ENCODE data around the gene TSPAN11.

The TSPAN11 gene

DNA sequence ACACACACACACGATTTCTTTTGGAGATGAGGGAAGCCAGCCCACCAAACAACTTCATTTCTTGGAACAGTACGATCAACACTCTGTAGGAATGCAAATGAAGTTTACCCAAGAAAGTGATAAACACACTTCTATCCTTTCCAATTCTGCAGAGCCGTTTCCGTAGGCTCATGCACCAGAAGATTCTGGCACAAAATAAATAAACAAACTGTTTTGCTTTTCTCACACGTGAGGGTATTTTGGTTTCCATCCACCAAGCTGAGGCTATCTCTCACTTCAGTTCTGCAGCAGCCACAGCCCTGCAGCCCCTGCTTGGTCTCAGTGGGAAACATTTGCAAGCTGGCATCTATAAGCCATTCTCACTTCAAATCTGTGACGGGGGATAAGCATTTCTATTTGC is 15.3 kb upstream of the TSPAN11 start:
- no peak for DNase-seq (ENCODE audit: low spot score)

DNA sequence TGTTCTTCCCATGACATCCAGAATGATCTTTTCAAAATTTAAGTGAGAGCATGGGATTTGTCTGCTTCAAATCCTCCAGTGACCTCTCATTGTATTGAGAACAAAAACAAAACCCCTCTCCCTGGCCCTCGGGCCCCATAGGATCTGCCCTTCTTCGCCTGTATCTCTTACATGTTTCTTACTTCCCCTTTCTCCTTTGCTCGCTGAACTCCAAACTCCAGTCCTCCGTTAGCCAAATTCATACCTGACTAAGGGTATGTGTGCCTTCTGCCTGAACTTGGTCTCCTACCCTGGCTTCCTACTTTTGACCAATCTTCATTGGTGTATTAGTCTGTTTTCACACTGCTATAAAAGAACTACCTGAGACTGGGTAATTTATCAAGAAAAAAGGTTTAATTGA is 13.2 kb upstream of the TSPAN11 start:
- DNase-seq (ENCODE audit: low spot score): no peak

DNA sequence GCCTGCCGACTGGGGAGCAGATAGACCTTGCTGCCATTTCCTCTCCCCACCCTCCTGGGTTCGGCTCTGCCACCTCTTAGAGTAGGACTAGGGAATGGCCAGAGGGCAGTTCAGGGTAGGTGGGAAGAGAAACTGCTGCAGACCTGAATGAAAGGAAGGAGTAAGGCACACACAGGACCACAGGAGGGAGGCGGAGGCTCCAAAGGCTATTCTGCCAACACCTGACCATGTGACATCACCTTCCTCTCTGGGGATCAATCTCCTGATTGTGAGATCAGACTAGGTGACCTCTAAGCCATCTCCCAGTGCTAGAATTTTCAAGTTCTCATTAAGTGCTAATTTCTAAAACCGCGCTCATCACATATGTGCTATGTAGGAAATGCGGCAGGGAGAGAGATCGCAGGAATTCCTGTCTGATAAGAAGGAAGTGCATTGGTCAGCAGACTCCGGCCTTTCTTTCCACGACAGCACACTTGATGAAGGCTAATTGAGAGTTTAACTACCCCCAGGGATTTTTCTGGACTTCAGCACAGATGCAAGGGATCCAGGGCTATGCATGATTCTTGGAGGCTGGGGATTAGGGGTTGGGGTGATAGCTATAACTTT is 11.5 kb upstream of the TSPAN11 start:
- DNase-seq (ENCODE audit: low spot score): no peak

DNA sequence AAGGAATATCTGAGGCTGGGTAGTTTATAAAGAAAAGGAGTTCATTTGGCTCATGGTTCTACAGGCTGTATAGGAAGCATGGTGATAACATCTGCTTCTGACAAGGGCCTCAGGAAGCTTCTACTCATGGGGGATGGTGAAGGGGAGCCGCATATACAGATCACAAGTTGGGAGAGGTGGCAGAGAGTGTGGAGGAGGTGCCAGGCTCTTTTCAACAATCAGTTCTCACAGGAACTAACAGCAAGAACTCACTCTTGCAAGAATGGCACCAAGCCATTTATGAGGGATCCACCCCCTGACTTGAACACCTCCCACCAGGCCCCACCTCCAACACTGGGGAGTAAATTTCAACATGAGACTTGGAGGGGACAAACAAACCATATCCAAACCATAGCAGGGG is 3.5 kb upstream of the TSPAN11 start:
- no peak for DNase-seq (ENCODE audit: low spot score)

DNA sequence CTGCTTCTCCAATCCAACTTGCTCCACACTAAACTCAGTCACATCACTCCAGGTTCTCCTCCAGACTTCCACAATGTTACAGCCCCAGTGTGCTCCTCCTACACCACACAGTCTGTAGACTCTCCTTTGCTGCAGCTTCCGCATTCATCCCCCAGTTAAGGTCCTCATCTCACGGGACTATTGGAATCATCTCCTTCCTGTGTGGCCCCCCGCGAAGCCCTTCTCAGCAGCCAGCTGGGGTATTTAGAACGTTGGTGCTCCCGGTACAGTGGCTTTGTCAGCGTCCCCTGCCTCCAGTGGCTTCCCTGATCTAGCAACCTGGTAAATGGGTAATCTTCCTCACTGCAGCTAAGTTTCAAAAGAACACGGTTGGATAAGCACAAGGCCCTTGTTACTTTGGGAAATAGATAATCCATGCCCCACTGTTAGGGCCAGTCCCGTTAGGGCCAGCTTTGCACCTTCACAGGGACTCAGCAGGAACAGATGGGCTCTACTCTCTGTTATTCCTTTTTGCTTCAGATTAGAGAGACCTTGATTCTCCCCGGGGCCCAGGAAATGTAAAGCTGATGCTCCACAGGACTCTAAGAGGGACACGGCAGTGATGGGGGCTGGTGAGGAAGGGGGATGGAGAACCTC is 823 bp upstream of the TSPAN11 start:
- peak; percentile 31 for DNase-seq (ENCODE audit: low spot score)

DNA sequence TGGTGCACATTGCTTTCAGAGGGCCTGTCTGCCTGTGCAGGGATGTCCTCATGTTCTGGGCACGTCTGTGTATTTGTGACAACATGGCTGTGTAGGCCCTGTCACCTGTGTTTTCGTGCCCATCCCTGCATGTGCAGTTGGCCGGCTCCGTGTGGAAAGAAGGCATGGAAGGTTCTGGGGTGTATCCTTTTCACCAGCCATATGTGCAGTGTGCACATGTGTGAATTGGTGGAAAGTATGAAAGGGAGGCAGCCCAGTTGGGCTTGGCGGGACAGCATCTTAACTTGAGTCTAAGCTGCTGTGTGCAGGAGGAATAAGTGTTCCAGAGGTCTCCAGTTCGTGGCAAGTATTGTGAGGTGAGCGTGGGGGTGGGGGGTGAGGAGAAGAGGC is 669 bp downstream of the TSPAN11 start:
- no peak for DNase-seq (ENCODE audit: low spot score)

DNA sequence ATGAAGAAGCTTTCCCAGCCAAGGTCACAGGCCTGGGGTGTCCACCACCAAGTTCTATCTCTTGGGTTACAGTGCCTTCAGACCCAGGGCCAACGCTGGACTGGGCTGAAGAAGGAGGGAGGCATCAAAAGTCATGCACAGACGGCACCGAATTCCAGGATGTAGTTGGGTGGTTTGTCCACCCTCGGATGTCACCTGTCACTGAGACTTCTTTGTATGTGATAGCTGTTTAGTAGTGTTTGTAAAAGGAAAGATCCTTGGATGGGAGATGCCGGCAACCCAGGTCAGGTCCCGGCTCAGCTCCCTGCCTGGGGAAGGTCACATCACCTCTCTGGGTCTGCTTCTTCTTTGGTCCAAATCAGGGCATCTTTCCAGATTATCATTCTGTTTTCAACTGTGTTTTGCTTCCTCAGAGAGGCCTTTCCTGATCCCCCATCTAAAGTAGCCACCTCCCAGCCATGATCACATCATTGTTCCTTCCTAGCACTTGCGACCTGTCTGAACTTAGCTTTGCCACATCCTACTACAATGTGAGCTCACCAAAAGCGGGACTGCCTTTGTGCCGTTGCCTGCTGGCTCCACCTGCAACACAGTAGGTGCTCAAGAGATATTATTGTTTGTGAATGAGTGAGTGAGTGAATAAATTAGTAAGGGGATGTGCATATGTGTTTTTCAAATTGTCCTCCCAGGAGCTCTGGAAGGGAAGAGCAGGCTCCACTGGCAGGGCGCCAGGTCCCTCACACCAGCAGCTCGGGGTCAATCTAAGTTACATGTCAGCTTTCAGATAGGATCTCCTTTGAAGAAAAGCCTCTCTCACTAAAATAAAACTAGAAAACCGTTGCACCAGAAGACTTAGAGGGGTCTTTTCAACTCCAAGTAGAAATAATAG is 2.1 kb downstream of the TSPAN11 start:
- peak; percentile 5 for DNase-seq (ENCODE audit: low spot score)

DNA sequence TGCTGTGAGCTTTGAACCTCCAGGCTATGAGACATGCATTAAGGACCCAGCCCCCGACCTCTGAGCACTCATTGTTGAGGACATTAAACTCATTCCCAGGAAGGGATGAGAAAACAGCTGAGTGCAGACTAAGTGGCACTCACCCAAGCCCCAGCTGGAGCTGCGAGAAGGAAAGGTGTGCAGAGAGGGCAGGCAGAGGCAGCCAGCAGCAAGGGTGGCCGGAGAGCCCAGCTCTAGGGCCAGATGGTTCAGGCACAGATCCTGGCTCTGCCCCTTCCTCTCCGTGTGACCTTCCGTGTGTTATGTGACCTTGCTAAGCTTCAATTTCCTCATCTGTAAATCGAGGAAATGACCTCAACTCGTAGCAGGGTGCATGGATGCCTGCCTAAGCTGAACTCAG is 3.7 kb downstream of the TSPAN11 start:
- no peak for DNase-seq (ENCODE audit: low spot score)

DNA sequence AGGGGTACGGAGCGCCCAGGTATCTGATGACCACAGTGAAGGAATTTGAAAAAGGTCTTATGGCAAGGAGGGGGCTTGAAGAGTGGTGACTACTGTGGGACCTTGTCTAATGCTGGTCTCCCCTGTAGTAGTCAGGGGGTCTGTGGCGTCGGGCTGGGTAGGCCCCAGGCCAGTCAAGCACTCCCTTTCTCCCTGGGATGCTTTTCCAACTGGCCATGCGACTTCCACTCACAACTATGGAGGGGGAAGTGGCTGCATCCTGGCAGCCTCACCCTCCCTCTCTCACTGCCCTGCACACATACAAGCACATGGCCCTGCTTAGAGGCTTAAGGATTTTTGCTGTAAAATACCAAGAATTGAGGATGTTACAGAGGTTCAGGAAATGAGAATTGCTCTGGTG is 4.1 kb downstream of the TSPAN11 start:
- no peak for DNase-seq (ENCODE audit: low spot score)

DNA sequence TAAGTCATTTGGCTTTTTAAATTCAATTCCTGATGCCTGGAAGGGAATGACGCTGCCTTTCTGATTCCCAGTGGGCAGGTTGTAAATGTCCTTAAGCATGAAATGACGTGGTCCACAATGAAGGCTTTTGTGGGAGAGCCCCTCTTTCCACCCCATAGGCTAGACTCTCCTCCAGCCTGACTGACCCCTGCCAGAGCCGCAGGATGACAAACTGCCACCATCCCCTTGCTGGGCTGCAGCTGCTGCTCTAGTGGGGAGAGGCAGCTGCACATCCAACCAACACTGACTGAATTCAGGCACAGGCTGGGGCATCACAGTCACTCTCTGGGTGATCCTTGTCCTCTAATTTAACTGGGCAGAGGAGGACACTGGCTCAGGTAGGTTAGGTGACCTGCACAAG is 6.3 kb downstream of the TSPAN11 start:
- DNase-seq (ENCODE audit: low spot score): no peak

DNA sequence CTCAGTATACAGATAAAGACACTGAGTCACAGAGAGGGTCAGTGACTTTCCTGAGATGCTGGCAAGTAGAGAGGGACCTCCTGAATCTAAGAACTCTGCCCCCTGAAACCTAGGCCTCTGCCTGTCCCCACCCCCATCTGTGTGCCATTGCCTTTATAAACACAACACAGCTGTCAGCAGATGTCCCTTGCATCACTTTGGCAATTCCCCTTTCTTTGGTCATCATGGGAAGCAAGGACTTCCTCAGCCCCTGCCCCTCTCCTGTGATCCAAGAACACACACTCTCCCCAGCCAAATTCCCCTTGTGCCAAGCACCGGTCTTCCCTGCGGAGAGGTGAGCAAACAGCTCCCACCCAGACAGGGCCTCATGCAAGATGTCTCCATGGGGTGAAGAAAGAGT is 8.3 kb downstream of the TSPAN11 start:
- no peak for DNase-seq (ENCODE audit: low spot score)

DNA sequence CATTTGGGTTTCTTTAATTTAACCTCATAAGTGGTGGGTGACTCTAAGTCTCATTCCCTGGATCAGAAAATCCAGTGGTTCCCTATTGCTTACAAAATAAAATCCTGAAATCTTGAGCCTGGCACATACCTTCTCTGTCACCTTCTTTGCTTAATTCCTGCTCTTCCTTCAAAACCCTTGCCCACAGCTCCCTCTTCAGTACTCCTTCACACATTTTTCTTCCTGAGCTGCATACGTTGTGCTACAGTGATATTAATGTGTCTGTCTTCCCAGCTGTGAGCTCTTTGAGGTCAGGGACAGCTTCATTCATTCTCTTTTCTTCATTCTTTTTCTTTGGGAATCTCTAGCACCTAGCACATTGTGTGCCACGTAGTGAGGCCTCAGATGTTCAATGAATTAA is 9.5 kb downstream of the TSPAN11 start:
- no peak for DNase-seq (ENCODE audit: low spot score)

DNA sequence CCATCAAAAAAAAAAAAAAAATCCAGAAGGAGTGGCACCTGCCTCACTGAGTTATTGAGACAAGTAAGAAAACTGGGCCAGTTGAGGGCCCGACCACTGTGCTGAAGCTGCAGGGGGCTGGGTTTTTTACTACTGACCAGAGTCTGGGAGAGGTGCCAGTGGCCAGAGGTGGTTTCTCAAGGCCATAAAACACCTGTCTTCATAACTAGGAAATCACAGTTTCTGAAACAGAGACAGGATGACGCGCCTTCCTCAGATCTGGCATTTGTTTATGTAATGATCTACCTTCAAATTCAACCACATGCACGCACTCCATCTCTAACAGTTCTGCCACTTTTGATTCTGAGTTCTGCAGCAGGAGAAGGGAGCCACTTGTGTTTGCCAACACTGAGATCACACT is 12.7 kb downstream of the TSPAN11 start:
- DNase-seq (ENCODE audit: low spot score): no peak

DNA sequence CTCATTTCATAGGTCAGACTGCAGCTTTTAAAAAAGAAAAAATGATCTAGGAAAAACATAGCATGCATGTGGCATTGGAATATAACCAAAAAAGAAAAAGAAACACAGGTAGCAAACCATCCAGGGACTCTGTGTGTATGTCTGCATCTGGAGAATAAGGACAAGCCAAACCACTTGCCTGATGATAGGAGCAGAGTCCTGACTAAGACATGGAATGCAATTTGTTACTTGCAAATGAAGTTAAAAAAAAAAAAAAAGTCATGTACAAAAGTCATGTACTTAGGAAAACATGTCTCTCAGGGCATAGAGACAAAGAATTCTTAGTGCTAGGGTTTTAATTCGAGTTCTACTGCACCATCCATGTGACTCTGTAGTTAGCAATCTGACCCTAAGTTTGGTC is 15.9 kb downstream of the TSPAN11 start:
- DNase-seq (ENCODE audit: low spot score): no peak

DNA sequence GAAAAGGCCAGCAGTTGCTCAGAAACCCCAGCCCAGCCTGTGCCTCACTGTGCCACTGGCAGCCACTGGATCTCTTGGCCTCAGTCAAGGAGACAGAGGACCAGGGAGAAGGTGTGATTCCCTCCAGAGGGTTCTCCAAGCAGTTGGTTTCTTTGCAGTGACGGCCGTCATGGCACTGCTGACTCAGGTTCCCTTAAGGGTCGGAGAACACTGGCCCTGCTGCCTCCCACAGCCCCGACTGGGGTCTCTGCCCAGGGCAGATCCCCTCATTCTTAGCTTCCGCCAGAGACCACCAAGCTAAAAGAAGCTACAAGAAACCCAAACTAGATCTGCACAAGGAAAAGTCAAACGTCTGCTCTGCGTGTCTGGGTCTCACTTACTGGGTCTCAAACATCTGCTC is 16.4 kb downstream of the TSPAN11 start:
- no peak for DNase-seq (ENCODE audit: low spot score)

DNA sequence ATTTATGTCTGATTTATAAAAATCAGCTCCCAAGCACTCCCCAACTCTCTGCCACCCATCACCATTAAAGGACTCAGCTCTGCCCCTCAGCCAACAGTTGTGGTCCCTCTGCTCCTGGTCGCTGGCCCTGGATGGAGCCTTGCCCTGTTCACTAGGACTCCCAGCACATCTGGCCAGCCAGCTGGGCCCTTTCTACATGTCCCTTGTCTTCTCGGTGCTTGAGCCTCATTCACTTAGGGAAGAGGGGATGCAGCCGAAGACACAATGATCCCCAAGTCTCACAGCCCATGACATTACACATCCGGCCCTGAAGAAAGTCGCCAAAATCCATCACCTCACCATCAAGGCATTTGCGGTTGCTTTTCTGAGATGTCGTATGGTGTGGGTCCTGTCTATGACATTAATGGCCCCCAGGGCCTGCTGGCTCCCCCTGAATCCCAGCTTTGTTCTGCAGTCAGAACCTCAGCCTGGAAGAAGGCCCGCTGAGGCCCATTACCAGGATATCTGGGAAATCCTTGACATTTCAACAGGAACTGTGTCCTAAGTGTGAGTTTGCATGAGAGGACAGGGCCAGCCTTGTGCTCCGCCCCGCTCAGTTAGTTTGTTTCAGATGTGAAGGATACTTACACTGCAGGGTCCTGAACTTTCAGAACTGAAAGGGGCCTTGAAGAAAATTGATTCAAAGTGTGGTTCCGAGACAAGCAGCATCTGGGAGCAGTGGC is 19.1 kb downstream of the TSPAN11 start:
- no peak for DNase-seq (ENCODE audit: low spot score)

DNA sequence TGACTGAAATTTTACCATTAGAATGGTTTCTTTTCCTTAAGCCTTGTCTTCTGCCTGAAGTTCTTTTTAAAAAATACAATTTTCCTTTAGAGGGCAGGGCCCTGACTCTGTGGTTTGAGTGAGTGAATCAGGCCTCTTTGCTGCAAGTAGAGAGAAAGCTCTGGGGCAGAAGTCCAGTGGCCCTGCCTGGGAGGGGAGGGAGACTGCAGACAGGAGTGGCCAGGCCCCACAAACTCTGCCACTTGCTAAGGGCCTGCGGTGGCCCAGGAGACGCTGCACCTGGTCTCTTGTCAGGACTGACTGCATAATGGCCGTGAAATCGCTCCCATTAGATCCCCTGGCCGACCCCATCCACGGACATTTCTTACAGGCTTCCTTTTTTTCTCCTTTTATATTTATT is 25.5 kb downstream of the TSPAN11 start:
- no peak for DNase-seq (ENCODE audit: low spot score)

DNA sequence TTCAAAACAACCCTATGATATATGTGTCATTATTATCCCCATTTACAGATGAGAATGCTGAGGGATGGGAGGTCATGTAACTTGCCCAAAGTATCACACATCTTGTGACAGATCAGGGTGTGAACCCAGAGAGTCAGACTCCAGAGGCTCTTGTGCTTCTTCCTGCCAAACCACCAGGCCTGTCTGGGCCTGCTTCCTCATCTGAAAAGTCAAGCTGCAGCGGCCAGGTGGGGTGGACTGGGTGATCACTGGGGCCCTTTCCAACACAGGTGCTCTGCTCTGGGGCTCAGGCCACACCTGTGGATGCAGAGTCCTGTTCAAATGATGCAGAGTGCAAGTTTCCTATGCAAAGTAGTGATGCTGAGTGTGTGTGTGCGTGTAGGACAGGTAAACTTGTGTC is 26.7 kb downstream of the TSPAN11 start:
- no peak for DNase-seq (ENCODE audit: low spot score)

DNA sequence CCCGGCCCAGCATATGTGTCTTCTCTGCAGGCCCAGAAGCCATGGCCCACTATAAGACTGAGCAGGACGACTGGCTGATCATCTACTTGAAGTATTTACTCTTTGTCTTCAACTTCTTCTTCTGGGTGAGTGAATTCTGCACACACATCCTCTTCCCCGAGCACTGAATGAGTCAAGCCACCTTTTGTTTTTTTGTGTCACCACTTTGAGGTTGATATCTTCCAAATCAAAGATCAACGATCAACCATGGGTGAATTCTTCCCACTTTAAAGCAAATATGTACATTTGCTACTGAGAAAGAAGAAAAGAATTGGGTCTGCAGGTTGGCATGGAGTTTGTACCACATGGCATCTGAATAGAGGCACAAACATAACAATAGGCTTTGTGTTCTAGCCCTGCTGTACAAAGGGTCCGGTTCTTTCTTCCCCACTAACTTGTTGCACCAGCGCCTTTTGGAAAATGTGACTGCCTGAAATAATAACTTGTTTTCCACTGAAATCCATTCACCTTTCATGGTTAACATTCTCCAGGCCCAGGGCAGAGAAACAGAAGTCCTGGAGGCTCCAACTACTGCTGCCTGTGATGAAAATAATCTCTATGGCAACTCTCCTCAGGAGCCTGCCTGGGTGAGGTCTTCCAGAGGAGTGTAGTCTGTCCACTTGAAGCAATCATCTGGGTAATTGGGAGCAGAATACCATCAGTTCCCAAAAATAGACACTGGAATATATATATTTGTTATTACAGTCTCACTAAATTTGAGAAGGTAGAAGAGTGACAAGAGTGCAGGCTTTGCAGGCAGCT is 27.6 kb downstream of the TSPAN11 start:
- no peak for DNase-seq (ENCODE audit: low spot score)

DNA sequence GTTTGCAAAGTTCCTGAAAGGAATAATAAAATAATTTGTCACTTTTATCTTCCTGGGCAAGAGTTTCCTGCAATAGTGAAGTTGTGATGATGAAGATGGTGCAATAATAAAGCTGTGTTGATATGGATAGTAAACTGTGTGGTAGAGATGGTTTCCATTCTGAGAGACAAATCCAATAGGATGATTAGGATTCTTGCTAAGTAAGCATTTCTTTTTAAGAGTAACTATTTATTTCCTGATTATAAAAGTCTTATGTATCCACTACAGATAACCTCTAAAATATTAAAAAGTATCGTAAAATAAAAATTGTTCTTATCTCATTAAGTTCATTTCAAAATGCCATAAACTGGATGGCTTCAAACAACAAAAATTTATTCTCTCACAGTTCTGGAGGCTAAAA is 28.7 kb downstream of the TSPAN11 start:
- no peak for DNase-seq (ENCODE audit: low spot score)

DNA sequence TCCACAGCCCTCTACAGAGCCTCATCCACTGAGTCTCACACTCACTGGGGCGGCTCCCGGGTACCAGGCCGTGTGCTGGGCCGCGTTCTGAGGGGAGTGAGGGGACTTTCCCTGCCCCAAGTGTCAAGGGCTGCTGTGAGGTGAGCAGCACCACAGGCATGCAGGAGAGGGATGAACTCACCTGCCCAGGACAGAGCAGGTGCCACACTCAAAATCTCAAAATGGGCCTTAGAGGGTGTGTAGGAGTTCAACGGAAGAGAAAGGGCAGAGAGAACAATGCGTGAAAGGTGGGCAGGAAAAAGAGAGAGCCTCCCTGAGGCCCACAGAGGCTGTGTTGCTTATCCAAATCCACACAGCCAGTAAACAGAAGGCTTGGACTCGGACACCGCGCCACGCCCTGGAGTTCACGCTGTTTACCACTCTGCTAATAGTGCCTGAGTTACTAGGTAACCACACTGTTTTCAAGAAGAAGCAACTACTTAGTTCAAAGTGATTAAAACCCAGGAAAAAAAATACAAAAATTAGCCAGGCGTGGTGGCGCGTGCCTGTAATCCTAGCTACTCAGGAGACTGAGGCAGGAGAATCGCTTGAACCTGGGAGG is 32.7 kb downstream of the TSPAN11 start:
- DNase-seq (ENCODE audit: low spot score): no peak
